Medulla oblongata (tissue), 1 donor: Measurements from ENCODE around the gene SCAMP3.
"Not testable (repeated sequence)": the region's sequence is repeated elsewhere in the genome, so short reads cannot be mapped to it uniquely, and the experiment has no call there.

Source experiments
- DNase-seq: peaks from one replicate; pipeline ENCODE4 v3.0.0-alpha.2; 2015; ENCODE audit errors: extremely low spot score

Gene SCAMP3

DNA sequence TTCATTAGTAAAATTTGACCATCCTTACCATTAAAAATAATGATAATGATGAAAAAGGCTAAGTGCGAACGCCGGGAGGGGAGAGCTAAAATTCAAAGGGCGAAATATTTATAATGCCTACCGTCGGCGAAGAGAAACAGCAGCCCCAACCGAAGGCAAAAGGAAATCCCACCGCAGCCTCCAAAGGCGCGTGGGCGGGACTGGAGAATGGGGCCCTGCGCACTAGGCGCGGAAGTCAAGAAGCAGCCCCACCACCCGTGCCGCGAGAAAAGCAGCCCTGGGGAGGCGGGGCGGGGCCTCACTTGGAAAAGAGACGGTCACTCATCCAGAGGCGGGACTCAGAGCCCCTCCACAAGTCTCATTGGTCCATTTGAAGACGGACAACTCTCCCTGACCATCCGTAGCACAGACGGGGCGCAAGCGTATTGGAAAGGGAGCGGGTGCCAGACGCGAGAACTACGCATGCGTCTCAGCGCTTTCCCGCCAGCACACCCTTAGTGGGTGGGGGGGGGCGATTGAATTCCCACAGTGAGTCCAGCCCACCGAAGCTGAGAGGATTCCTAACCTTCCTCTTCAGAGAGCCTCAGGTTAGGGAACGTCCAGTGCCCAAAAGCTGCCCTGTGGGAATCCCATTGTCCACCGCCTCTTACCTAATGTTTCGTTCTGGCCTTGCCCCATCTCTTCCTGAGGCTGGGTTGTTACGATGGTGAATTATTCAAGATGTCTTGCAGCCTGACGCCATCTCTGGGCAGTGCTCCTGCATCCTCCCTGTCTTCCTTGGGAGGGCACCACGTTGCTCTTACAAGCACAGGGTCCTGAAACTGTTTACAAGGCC lies 34.7 kb downstream of the SCAMP3 start:
- peak; percentile 100 for DNase-seq

DNA sequence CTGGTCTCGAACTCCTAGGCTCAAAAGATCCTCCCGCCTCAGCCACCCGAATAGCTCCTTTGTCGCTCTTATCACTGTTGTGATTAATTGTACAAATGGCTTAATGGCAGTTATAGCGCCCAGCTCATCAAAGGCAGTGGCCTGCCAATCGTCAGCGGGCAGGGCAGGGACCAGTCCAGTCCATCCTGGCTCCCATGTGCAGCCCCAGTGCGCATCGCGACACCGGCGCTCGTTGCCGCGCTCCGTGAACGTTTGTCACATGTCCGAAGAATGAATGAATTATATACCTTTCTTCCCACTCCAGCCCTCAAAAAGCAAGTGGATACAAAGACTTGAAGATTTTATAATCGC lies 35.3 kb downstream of the SCAMP3 start:
- DNase-seq = peak; percentile 63

DNA sequence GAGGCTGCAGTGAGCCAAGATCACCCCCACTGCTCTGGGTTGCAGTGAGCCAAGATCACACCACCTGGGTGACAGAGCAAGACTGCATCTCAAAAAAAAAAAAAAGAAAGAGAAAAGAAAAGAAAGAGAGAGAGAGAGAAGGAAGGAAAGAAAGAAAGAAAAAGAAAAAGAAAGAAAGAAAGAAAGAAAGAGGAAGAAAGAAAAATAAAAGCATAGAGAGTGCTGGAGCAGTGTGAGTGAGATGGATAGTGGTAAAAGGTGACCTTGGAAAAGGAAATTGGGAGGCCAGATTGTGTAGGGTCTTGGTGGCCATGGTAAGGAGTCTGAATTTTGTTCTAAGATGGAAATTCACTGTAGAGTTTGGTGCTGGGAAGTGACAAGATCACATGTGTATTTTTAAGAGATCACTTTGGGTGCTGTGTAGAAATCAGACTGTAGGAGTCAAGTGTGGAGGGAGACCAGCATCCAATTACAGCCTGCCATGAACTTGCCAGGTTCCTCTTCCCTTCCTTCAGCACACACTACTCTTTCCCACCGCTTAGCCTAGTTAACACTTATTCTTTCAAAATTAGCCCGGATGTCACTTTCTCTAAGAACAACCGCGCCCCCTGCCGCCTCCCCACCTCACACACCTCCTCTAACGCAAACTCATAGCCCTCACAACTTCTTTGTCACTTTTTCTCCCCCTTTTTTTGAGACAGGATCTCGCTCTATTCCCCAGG lies 35.8 kb downstream of the SCAMP3 start:
- DNase-seq = peak; percentile 82

DNA sequence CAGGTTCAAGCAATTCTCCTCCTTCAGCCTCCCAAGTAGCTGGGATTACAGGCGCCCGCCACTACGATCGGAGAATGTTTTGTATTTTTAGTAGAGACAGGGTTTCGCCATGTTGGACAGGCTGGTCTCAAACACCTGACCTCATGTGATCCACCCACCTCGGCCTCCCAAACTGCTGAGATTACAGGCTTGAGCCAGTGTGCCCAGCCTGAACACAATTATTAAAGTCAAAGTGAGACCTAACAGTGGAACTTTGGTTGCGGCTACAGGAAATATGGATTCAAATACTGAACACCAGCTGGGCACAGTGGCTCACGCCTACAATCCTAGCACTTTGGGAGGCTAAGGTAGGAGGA lies 36.8 kb downstream of the SCAMP3 start:
- DNase-seq = not testable (repeated sequence)

DNA sequence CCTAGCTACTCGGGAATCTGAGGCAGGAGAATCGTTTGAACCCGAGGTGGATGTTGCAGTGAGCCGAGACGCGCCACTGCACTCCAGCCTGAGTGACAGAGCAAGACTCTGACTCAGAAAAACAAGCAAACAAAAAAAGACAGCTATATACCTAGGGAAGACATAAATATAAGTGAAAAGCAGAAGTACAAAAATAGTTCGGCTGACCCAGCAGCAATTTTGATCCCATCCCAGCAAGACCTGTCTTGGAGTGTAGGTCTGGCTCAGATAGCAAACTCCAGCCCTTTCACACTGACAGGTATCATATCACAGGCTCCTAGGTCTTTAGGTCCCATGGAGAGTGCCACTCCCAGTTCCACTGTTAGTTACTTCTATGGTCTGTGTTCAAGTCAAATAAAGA lies 39.1 kb downstream of the SCAMP3 start:
- DNase-seq = no peak

DNA sequence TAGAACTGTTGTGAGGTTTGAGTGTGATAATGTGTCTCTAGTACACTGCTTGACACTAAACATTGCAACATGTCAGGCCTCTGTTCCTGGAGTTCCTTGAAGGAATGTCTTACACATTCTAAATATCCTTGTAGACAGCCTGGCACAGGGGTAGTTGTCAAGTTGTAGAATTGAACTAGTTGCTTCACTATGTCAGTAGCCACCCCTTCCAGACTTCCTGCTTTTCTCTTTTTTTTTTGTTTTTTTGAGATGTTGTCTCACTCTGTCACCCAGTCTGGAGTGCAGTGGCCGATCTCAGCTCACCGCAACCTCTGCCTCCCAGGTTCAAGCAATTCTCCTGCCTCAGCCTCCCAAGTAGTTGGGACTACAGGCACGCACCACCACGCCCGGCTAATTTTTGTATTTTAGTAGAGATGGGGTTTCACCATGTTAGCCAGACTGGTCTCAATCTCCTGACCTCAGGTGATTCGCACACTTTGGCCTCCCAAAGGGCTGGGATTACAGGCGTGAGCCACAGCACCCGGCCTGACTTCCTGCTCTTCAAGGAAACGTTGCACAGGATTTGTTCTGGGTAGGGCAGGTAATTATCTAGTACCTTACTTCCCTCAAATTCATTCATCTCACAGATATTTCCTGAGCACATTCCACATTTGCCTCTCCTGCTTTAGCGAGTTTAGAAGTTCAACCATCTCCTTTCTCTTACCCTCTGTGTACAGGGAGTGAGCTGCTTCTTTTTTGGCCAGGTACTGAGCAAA lies 41.8 kb downstream of the SCAMP3 start:
- DNase-seq = not testable (repeated sequence)

DNA sequence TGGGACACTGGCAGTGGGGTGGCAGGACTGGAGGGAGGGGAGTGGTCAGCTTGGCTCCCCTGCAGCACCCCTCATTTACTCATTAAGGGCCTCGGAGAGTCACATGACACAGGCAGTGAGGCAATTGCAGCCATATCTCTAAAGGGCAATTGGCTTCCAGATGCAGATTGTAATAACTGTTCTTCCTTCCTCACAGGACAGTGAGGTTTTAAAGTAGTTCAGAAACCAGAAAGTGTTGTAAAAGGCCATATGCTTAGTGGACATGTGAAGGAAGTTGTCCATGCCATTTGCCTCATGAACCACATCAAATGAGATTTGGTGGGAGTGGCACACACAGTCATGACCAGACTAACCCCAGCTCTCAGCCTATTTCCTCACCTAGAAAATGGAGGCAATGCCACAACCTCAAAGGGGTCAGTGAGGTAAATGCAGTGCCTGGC lies 42.5 kb downstream of the SCAMP3 start:
- DNase-seq = peak; percentile 64

DNA sequence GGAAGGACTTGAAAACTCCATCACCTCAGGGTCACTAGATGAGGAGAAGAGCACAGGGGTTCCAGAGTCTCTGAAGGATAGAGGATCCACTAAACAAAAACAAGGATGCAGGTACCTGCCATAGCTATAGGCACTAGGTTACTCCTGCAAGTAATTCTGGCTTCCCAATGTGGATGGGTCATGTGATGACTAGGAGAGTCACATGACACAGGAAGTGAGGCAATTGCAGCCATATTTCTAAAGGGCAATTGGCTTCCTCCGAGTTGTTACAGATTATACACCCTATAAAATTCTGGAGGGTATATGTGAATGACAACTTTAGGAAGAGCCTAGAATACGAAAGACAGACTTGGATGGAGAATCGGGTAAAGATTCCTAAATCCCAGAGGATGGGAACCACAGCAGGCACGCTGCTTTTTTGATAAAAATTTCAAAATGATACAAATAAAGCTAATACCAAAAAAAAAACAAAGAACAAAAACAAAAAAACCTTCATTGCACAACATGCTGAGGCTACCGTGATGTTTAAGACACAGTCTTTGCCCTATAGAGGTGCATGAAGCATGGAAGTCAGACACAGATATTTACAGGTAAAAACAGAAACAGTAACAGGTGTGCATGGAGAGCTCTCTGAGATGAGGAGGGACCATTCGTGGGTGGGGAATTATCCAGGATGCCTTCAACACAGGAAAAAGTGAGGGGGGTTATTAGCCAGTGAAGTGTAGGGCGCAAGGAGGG lies 43.1 kb downstream of the SCAMP3 start:
- peak; percentile 93 for DNase-seq

DNA sequence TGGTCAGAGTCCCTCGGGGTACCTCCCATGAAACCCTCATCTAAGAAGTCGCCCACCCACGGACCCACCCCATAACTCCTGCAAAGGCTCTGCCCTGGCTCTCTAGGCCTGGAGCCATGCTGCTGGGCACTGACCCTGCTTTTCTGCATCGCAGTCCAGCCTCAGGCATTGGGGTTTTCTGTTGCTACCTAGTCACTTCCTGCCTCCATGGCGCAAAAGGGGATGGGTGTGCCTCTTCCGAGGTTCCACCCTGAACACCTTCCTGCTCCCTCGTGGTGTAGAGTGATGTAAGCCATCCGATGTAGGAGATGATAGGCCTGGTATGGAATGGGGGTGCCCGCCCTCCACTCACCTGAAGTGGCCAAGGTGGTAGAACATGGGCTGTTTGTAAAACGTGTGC lies 47.5 kb downstream of the SCAMP3 start:
- not testable (repeated sequence) for DNase-seq

DNA sequence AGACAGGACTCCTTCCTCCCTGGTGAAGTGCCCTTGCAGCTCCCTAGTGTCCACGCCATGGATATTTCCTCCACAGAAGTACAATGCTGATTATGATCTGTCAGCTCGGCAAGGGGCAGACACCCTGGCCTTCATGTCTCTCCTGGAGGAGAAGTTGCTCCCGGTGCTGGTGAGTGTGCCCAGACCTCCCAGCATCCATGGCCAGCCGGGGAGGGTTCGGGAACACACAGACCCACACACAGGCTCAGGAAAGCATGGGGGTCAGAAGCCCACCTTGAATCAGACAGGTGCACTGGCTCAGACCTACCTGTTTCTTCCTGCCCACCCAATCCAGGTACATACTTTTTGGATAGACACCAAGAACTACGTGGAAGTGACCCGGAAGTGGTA lies 50.1 kb downstream of the SCAMP3 start:
- DNase-seq = not testable (repeated sequence)

DNA sequence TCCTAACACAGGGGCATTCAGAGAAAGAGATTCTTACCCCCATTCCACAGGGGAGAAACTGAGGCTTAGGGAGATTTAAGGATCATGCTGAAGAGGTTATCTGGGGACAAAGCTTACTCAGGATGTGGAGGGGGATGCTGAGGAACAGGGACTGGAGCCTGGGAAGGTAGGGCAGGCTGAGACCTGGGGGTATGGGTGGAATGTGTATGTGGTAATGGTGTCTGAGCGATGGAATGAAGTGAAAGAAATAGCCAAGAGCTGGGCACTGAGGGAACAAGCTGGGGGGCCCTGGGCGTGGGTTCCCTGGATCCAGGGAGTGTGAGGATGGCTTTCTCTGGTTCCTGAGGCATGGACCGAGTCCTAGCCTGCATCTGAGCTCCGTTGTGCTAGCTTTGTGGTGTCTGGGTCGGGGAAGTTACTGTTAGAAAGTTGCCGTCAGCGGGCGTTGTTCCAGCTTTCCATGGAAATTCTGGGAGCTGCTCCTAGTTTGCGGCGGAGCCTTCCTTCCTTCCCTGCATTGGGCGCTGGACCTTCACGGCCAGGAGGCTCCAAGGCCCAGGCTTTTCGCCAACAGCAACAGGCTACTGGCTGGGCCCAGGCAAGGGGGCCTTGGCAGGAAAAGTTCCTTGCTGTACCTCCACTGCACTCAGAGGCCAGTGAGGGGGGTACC lies 50.6 kb downstream of the SCAMP3 start:
- peak; percentile 41 for DNase-seq

DNA sequence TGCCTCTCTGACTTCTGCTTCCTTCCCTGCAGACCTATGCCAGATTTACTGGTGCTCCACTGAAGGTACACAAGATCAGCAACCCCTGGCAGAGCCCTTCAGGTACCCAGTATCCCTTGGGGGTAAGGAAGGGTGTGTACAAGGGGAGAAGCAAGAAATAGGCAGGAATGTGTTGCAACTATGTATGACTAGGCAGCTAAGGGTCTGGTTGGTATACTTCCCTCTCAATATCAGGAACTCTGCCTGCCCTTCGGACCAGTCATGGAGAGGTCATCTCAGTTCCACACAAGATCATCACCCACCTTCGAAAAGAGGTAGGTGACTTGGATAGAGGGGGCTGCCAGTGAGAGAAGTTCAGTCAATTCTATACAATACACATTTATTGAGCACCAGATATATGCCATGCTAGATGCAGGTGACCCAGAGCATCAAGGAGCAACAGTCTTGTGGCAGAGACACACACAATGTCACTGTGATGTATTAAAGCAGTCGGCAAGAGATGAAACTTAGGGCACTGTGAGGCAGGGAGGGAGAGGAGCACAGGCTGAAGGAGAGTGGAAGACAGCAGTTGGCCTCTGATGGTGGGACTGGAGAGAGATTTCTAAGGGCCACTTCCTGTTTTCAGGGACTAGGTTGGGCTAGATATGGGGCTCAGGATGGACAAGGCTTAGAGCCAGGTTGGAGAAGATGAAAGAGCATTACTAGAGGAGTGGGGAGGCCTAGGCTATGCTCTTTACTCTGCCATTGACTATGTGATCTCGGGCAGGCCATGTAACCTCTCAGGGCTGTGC lies 51.7 kb downstream of the SCAMP3 start:
- DNase-seq = no peak

DNA sequence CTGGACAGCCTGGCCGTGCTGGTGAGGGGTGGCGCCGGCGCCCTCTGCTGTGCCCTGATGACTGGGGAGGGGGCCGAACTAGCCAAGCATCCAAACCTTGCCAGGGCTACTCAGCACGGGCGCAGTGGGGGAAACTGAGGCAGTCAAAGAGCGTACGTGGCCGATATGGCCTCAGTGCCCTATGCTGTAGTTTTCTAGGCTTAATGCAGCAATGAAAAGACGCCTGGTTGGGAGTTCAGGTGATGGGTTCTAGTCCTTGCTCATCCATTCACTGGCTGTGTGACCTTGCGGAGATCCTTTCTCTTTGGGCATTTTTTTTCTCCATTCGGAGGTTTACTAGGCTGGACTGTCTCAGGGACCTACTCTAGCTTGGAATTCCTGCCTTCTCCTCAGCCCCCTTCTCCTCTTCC lies 52.8 kb downstream of the SCAMP3 start:
- no peak for DNase-seq

DNA sequence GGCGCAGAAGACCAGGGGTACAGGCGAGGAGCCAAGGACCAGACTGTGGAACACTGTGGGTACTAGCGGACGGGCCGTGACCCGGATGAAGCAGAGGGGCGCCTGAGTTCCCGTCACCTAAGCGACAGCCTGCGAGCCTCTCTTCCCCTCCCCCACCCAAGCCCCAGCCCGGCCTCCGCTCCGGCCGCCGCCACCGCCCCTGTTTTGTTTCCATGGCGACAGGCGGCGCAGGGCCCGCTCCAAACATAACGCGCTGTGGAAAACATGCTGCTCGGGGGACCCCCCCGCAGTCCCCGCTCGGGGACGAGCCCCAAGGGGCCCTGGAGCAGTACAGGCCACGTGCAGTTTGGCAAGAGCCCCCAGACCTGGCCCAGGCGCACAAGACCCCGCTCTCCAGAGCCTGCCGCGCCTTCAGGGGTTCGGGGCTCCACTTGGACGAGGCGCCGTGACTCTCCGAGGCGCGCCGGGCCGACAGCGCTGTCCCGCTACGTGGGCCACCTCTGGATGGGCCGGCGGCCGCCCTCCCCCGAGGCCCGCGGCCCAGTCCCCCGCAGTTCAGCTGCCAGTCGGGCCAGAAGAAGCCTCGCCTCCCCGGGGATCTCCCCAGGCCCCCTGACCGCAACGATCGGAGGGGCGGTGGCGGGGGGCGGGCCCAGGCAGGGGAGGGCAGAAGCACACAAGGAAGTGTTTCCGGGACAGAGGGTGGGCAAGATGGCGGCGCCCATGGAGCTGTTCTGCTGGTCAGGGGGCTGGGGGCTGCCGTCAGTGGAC lies 53.4 kb downstream of the SCAMP3 start, which contains the start of gene MTX1:
MTX1 (plus strand) TSS at position 155 of the 771 bp plus-strand sequence; CDS start at position 265, 110 bp downstream.
- peak; percentile 88 for DNase-seq

DNA sequence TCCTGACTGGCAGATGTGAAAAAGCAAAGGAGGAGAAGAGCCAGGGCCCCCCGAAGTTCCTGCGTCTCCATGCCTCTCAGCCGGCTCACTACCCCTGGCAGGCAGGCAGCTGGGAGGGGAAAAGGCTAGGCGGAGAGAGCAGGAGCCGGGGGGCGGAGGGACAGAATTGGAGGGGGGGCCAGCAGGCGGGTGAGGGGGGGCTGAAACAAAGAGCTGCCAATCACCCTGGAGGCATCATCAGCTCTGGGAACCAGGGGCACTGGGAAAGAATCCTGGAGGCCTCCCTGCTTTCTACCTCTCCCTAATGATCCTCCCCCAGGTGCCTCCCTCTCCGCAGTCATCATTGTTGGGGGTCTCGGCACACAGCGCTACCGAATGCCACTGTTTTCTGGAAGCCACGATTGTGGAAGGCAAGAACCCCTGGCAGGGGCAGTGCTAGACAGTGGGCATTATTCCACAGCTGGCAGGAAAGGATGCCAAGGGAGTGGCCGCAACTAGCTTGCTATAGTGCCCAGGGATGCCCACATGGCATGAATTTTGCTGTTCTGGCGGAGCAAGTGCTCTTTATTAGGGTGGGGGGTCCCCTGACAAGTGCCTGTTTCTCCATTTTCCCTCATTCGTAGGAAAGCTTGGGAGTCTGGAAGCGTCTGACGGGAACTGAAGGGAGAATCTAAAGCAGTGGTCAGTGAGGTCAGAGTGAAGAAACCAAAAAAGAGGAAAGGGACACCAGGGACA lies 54.2 kb downstream of the SCAMP3 start, which contains the start of gene THBS3:
THBS3 (minus strand) TSS at position 92 of the 735 bp plus-strand sequence; CDS start at position 71, 21 bp downstream.
- peak; percentile 48 for DNase-seq

DNA sequence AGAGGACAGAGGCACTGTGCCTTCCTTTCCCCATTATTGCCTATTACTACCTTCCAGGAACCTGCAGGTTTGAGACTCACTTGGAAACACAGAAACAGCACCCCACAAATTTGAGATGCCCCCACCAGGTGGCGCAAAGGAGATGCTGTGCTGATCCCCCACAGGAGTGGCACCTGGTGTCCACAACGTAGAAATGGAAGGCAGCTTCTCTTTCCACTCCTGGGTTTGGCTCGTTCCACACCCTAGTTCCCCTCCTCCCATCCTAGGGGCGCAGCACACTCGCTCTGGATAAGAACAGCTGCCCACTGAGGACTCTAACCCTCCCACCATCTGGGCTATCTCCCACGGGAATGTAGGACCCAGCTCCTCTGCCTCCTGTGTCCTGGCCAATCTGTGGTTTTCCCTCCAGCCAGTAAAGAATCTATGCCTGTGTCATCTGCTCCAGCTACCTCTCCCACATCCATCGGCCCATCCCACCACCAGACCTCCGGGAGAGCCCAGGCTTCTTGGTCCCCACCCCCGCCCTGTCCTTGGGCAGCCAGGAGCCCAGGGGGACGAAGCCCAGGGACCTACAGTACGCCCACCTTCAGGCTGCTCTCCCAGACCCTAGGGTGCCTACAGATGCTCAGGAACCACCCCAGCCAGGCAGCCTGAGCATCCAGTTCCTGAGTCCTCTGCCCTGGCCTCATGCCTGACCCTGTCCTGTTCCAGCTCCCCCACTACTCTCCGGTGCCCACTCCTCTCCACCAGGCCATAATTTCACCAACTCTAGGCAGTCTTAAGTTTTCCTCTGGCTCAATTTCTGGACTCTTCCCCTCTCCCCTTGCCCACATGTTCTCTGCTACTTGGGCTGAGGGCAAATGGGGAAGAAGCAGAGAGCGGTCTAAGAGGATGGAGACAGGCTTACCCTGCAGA lies 55.0 kb downstream of the SCAMP3 start:
- DNase-seq = peak; percentile 80
